K562 (cell line): ENCODE data around the gene FXN. TPM values are rescaled to one million over a fixed set of nuclear protein-coding genes. Genes with fewer than 3 reads are reported as not detected.
A peak's percentile ranks its signal among the peaks of the same experiment; 100 is the strongest.

Source experiments
- ATF1 ChIP-seq, 2 experiments: fragments of 450-650 bp in 1 of 2; IDR thresholded peaks; 2 replicates each; pipeline ENCODE4 v1.6.1; 2016; ENCODE audit warnings: missing compliant biosample characterization in 1 of 2, missing genetic modification characterization in 1 of 2
- CBX5 ChIP-seq: IDR thresholded peaks from 2 replicates; pipeline ENCODE4 v1.6.1; 2014; ENCODE audit warnings: low read depth, borderline replicate concordance
- CEBPG ChIP-seq, 3 experiments: fragments of 200-800 bp in 1 of 3; sonication (Bioruptor generic) in 1 of 3; sonication (generic) in 1 of 3; formaldehyde crosslinking in 1 of 3; IDR thresholded peaks in 2 of 3; conservative IDR thresholded peaks in 1 of 3; 2 replicates each; pipeline versions ENCODE4 v1.6.1 to v1.8.0; 2016 to 2022; ENCODE audit warnings: missing compliant biosample characterization in 2 of 3, missing genetic modification characterization in 2 of 3, mild to moderate bottlenecking in 1 of 3, missing genetic modification reagents in 1 of 3
- CHAMP1 ChIP-seq: fragments of 450-650 bp; IDR thresholded peaks from 2 replicates; pipeline ENCODE4 v1.6.1; 2016; ENCODE audit warnings: mild to moderate bottlenecking
- FIP1L1 ChIP-seq: fragments of 200-400 bp; formaldehyde crosslinking; IDR thresholded peaks from 2 replicates; pipeline ENCODE4 v1.6.1; 2018; ENCODE audit warnings: mild to moderate bottlenecking, low read depth, low read length; ENCODE audit not compliant: poor library complexity, severe bottlenecking
- HDAC6 ChIP-seq: IDR thresholded peaks from 2 replicates; pipeline ENCODE4 v1.6.1; 2012; ENCODE audit warnings: low read depth, mild to moderate bottlenecking, control low read depth, inconsistent platforms, low read length, moderate library complexity
- HDGF ChIP-seq: fragments of 450-650 bp; IDR thresholded peaks from 2 replicates; pipeline ENCODE4 v1.6.1; 2016
- KLF6 ChIP-seq: fragments of 250-450 bp; sonication (Bioruptor Pico); IDR thresholded peaks from 2 replicates; pipeline ENCODE4 v1.4.0; 2020; ENCODE audit warnings: mild to moderate bottlenecking, moderate library complexity, borderline replicate concordance
- MCM2 ChIP-seq: fragments of 450-650 bp; IDR thresholded peaks from 2 replicates; pipeline ENCODE4 v1.6.1; 2017; ENCODE audit warnings: low read depth, mild to moderate bottlenecking
- MCM5 ChIP-seq: fragments of 450-650 bp; IDR thresholded peaks from 2 replicates; pipeline ENCODE4 v1.6.1; 2016; ENCODE audit warnings: low read depth
- NFE2 ChIP-seq: IDR thresholded peaks from 2 replicates; pipeline ENCODE4 v1.6.1; 2014; ENCODE audit warnings: antibody characterized with exemption, low read depth
- POLR2AphosphoS2 ChIP-seq: IDR thresholded peaks from 2 replicates; pipeline ENCODE4 v1.6.1; 2012; ENCODE audit warnings: low read length, improper control_type of control experiment
- ZBTB1 ChIP-seq: sonication (generic); formaldehyde crosslinking; IDR thresholded peaks from 2 replicates; pipeline ENCODE4 v1.8.1; 2023; ENCODE audit warnings: missing genetic modification reagents, low read depth, mild to moderate bottlenecking, borderline replicate concordance
- ZKSCAN1 ChIP-seq: fragments of 150-350 bp; IDR thresholded peaks from 2 replicates; pipeline ENCODE4 v1.6.1; 2016; ENCODE audit warnings: low read depth, low read length
- ZNF197 ChIP-seq: fragments of 200-800 bp; sonication (Bioruptor generic); IDR thresholded peaks from 2 replicates; pipeline ENCODE4 v1.6.1; 2016; ENCODE audit warnings: low read depth, missing genetic modification characterization, missing compliant biosample characterization
- ZNF586 ChIP-seq: fragments of 450-650 bp; formaldehyde crosslinking; conservative IDR thresholded peaks from 2 replicates; pipeline ENCODE4 v1.4.0; 2020; ENCODE audit warnings: mild to moderate bottlenecking, moderate library complexity
- polyA plus RNA-seq, 8 experiments: library from polyadenylated mRNA; depleted of rRNA in 4 of 8; stranded (reverse) in 5 of 8; unstranded in 3 of 8; fragments of >200 nt; fragmentation: Nextera tagmentation in 2 of 8; fragmentation: Illumina TruSeq in 1 of 8; extraction: Ambion mirVana in 2 of 8; extraction: Trizol in 1 of 8; gene quantifications; 2 replicates each; pipeline versions ENCODE4 v1.2.1 to v1.2.3, GENCODE V29; 2011 to 2014; ENCODE audit warnings: inconsistent platforms in 1 of 8, missing spikeins in 1 of 8
- total RNA-seq, 7 experiments: library from RNA; depleted of rRNA in 6 of 7; stranded (reverse); fragments of >200 nt in 6 of 7; fragmentation: Illumina TruSeq in 2 of 7; extraction: Trizol in 2 of 7; gene quantifications; 2 replicates each; pipeline versions ENCODE4 v1.2.1 to v1.2.3, GENCODE V29; 2011 to 2021; ENCODE audit warnings: low replicate concordance in 1 of 7
- TF ChIP-seq, protein P1 (sequence below): fragments of 250-450 bp; sonication (Bioruptor Pico); IDR thresholded peaks from 2 replicates; pipeline ENCODE4 v1.4.0; 2020; ENCODE audit warnings: mild to moderate bottlenecking, moderate library complexity, borderline replicate concordance
- TF ChIP-seq, protein P2 (sequence below): fragments of 200-800 bp; sonication (Bioruptor generic); IDR thresholded peaks from 2 replicates; pipeline ENCODE4 v1.6.1; 2017; ENCODE audit warnings: missing genetic modification characterization, missing compliant biosample characterization
- TF ChIP-seq, protein P3 (sequence below): sonication (generic); formaldehyde crosslinking; IDR thresholded peaks from 2 replicates; pipeline ENCODE4 v1.8.1; 2023; ENCODE audit warnings: mild to moderate bottlenecking, missing genetic modification reagents

FXN gene
- total and polyA plus RNA-seq, 9 of the 15 experiments (the other 6 are each of a cell fraction or from before 2014, with no cell fraction given) = 7.6 to 51.5 (median 30.3) TPM

GRCh38 chr9:69019808-69020207, 15.7 kb upstream of the FXN start (continued):
- TF ChIP-seq FIP1L1 (no peak), ZNF586 (no peak), HDAC6 (no peak), CHAMP1 (no peak), HDGF (no peak), CEBPG (CRISPR knock-in tag; IDR thresholded peaks at IDR 0.05) (no peak), CEBPG (tag; conservative IDR thresholded peaks at IDR 0.05 in 1 of 2, IDR thresholded peaks at IDR 0.05 in 1 of 2) (no peak), KLF6 (CRISPR knock-in tag) (no peak), CBX5 (no peak), ZNF197 (CRISPR knock-in tag) (no peak), ZKSCAN1 (peak; percentile 99), POLR2AphosphoS2 (no peak), ZBTB1 (CRISPR knock-in tag) (no peak), MCM2 (no peak), MCM5 (no peak), ATF1 (CRISPR knock-in tag; IDR thresholded peaks at IDR 0.05) (no peak), ATF1 (tag; IDR thresholded peaks at IDR 0.05) (no peak), NFE2 (peak; percentile 65)
- TF ChIP-seq, protein P1, sequence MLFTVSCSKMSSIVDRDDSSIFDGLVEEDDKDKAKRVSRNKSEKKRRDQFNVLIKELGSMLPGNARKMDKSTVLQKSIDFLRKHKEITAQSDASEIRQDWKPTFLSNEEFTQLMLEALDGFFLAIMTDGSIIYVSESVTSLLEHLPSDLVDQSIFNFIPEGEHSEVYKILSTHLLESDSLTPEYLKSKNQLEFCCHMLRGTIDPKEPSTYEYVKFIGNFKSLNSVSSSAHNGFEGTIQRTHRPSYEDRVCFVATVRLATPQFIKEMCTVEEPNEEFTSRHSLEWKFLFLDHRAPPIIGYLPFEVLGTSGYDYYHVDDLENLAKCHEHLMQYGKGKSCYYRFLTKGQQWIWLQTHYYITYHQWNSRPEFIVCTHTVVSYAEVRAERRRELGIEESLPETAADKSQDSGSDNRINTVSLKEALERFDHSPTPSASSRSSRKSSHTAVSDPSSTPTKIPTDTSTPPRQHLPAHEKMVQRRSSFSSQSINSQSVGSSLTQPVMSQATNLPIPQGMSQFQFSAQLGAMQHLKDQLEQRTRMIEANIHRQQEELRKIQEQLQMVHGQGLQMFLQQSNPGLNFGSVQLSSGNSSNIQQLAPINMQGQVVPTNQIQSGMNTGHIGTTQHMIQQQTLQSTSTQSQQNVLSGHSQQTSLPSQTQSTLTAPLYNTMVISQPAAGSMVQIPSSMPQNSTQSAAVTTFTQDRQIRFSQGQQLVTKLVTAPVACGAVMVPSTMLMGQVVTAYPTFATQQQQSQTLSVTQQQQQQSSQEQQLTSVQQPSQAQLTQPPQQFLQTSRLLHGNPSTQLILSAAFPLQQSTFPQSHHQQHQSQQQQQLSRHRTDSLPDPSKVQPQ = no peak
- TF ChIP-seq, protein P2, sequence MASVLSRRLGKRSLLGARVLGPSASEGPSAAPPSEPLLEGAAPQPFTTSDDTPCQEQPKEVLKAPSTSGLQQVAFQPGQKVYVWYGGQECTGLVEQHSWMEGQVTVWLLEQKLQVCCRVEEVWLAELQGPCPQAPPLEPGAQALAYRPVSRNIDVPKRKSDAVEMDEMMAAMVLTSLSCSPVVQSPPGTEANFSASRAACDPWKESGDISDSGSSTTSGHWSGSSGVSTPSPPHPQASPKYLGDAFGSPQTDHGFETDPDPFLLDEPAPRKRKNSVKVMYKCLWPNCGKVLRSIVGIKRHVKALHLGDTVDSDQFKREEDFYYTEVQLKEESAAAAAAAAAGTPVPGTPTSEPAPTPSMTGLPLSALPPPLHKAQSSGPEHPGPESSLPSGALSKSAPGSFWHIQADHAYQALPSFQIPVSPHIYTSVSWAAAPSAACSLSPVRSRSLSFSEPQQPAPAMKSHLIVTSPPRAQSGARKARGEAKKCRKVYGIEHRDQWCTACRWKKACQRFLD = peak; percentile 68; the same call in 1 of the 2 replicates
- TF ChIP-seq, protein P3, sequence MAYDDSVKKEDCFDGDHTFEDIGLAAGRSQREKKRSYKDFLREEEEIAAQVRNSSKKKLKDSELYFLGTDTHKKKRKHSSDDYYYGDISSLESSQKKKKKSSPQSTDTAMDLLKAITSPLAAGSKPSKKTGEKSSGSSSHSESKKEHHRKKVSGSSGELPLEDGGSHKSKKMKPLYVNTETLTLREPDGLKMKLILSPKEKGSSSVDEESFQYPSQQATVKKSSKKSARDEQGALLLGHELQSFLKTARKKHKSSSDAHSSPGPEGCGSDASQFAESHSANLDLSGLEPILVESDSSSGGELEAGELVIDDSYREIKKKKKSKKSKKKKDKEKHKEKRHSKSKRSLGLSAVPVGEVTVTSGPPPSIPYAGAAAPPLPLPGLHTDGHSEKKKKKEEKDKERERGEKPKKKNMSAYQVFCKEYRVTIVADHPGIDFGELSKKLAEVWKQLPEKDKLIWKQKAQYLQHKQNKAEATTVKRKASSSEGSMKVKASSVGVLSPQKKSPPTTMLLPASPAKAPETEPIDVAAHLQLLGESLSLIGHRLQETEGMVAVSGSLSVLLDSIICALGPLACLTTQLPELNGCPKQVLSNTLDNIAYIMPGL (CRISPR knock-in tag) = no peak
